Glomerular endothelial cell (primary cell): ENCODE data around the gene FBXL16. TPM values are rescaled to one million over a fixed set of nuclear protein-coding genes. Genes with fewer than 3 reads are reported as not detected.

Source experiments
- DNase-seq: peaks from one replicate; pipeline ENCODE4 v3.0.0-alpha.2; 2011; ENCODE audit warnings: low read depth, low spot score; ENCODE audit errors: extremely low read depth
- total RNA-seq: library from RNA; depleted of rRNA; stranded (reverse); fragments of >200 nt; gene quantifications from 2 replicates; pipeline ENCODE4 v1.2.3, GENCODE V29; 2015

Gene FBXL16
- total RNA-seq, 1 donor from 2014 or later, result 1.6 TPM

- DNase-seq, result no peak
These were observed 5.0 kb upstream of the FBXL16 start for GRCh38 chr16:710500-711075.

- no peak for DNase-seq
These were observed 4.2 kb upstream of the FBXL16 start for GRCh38 chr16:709566-710499.

- no peak for DNase-seq
These were observed 3.4 kb upstream of the FBXL16 start for GRCh38 chr16:708959-709358.

GRCh38 chr16:708019-708418 is 2.4 kb upstream of the FBXL16 start:
- DNase-seq, result no peak

- no peak for DNase-seq
These were observed 1.5 kb upstream of the FBXL16 start for GRCh38 chr16:707062-707538.

GRCh38 chr16:706189-707061 is 824 bp upstream of the FBXL16 start:
- no peak for DNase-seq

GRCh38 chr16:704552-705380 is 835 bp downstream of the FBXL16 start:
- no peak for DNase-seq

GRCh38 chr16:704047-704446 is 1.6 kb downstream of the FBXL16 start:
- DNase-seq, result no peak

GRCh38 chr16:703406-703805 is 2.2 kb downstream of the FBXL16 start:
- DNase-seq, result no peak

- no peak for DNase-seq
These were observed 3.3 kb downstream of the FBXL16 start for GRCh38 chr16:702341-702740.

- DNase-seq, result no peak
These were observed 4.7 kb downstream of the FBXL16 start for GRCh38 chr16:700684-701584.

- no peak for DNase-seq
These were observed 6.5 kb downstream of the FBXL16 start for GRCh38 chr16:698911-699671.

GRCh38 chr16:695355-696089 is 10.1 kb downstream of the FBXL16 start:
- DNase-seq, result no peak

GRCh38 chr16:694863-695354 is 10.7 kb downstream of the FBXL16 start:
- no peak for DNase-seq

GRCh38 chr16:694187-694862 is 11.3 kb downstream of the FBXL16 start:
- DNase-seq, result no peak

- no peak for DNase-seq
These were observed 11.8 kb downstream of the FBXL16 start for GRCh38 chr16:693766-694165.

GRCh38 chr16:693364-693763 is 12.2 kb downstream of the FBXL16 start:
- no peak for DNase-seq
